BJ (cell line): ENCODE measurements around the gene ACSF2. TPM values are rescaled to one million over a fixed set of nuclear protein-coding genes. Genes with fewer than 3 reads are reported as not detected.

Source experiments
- CTCF ChIA-PET: fragments of 350-600 bp; formaldehyde crosslinking; extraction: SDS; loops from one replicate; lab custom pipeline; 2021; ENCODE audit warnings: antibody characterized with exemption, inconsistent platforms; lab: Yijun Ruan, JAX
- POLR2A ChIA-PET: fragments of 300-600 bp; sonication (Branson Sonifier 250); formaldehyde crosslinking; extraction: SDS; loops from one replicate; lab custom pipeline; 2021; ENCODE audit warnings: antibody characterized with exemption; lab: Charles Lee
- DNase-seq: peaks from one replicate; pipeline ENCODE4 v3.0.0-alpha.2; 2011; ENCODE audit warnings: low read depth
- H3K27me3 ChIP-seq: 2 replicates; pipeline ENCODE4 v1.6.0; 2011; ENCODE audit warnings: low read length; ENCODE audit not compliant: control insufficient read depth, insufficient read depth
- H3K36me3 ChIP-seq: 2 replicates; pipeline ENCODE4 v1.5.1; 2011; ENCODE audit warnings: low read length; ENCODE audit not compliant: control insufficient read depth, insufficient read depth
- H3K4me3 ChIP-seq: 2 replicates; pipeline ENCODE4 v1.5.1; 2011; ENCODE audit warnings: low read depth, mild to moderate bottlenecking, control low read depth, low read length
- CTCF ChIP-seq: IDR thresholded peaks from 2 replicates; pipeline ENCODE4 v1.5.1; 2011; ENCODE audit warnings: low read depth, mild to moderate bottlenecking, control low read depth, inconsistent platforms, low read length, moderate library complexity; ENCODE audit not compliant: insufficient read depth
- polyA plus RNA-seq: library from polyadenylated mRNA; depleted of rRNA; stranded (reverse); fragments of >200 nt; gene quantifications from 2 replicates; pipeline ENCODE4 v1.2.3, GENCODE V29; 2011; rRNA removed
- small RNA-seq: library from RNA; depleted of rRNA; stranded (forward); fragments of <200 nt; gene quantifications from one replicate; pipeline ENCODE3, GENCODE V24; 2012; ENCODE audit warnings: low replicate concordance, low read depth; ENCODE audit not compliant: insufficient read length

The ACSF2 gene
- polyA plus RNA-seq, 1 experiment = 25.4 TPM

- no peaks in the 10 kb centered on the region for H3K36me3 ChIP-seq
- H3K27me3 ChIP-seq = peaks cover 4% of the 10 kb centered on the region
- CTCF ChIA-PET = no interaction called here
- H3K4me3 ChIP-seq = no peak overlapping the region
- no peak for TF ChIP-seq CTCF
- POLR2A ChIA-PET = no interaction called here
- DNase-seq = no peak
Measured at GRCh38 chr17:50521514-50521913, 95.5 kb downstream of the ACSF2 start.

GRCh38 chr17:50522766-50523165 is 96.7 kb downstream of the ACSF2 start:
- CTCF ChIA-PET = interaction anchor here (0.6 to 1.1 kb wide), 2 partner anchors 8 to 179 kb away, joined by 3 read pairs; no protein-coding TSS in a partner anchor
- no peak for DNase-seq

GRCh38 chr17:50523208-50523607 is 97.2 kb downstream of the ACSF2 start:
- ChIA-PET CTCF (interaction anchor here (0.6 to 1.1 kb wide), 2 partner anchors 8 to 178 kb away, joined by 3 read pairs; no protein-coding TSS in a partner anchor), POLR2A (no interaction called here)
- no peak for DNase-seq
- Histone ChIP-seq H3K4me3 (no peak overlapping the region), H3K36me3 (no peaks in the 10 kb centered on the region), H3K27me3 (peaks cover 8% of the 10 kb centered on the region)
- TF ChIP-seq CTCF = no peak

More at GRCh38 chr17:50522766-50523165, 96.7 kb downstream of the ACSF2 start:
- Histone ChIP-seq H3K36me3 (no peaks in the 10 kb centered on the region), H3K27me3 (peaks cover 4% of the 10 kb centered on the region), H3K4me3 (no peak overlapping the region)
- no peak for TF ChIP-seq CTCF
- POLR2A ChIA-PET = no interaction called here

Small RNAs within 50 kb of the gene (small RNA-seq; reads per million reads assigned to genes)
- not detected for gene RF00019

Other genes starting within 250 kb of the ACSF2 start
- gene COL1A1, start 224.6 kb upstream of the ACSF2 start, polyA plus RNA-seq = 1,679 and 2,161 TPM in 2 replicates
- gene TMEM92, start 151.8 kb upstream of the ACSF2 start, polyA plus RNA-seq = 0.58 and 0.67 TPM in 2 replicates
- 15.4 and 25.0 TPM in 2 replicates for gene XYLT2, start 80.1 kb upstream of the ACSF2 start, polyA plus RNA-seq
- 115 and 142 TPM in 2 replicates for gene MRPL27, start 53.0 kb upstream of the ACSF2 start, polyA plus RNA-seq
- 5.3 and 5.9 TPM in 2 replicates for gene EME1, start 53.0 kb upstream of the ACSF2 start, polyA plus RNA-seq
- gene LRRC59, start 28.7 kb upstream of the ACSF2 start, polyA plus RNA-seq = 110 and 119 TPM in 2 replicates
- gene CHAD, start 42.7 kb downstream of the ACSF2 start, polyA plus RNA-seq = not detected in 2 replicates
- gene RSAD1, start 52.6 kb downstream of the ACSF2 start, polyA plus RNA-seq = 17.5 and 22.6 TPM in 2 replicates
- 0.54 and 0.67 TPM in 2 replicates for gene MYCBPAP, start 82.2 kb downstream of the ACSF2 start, polyA plus RNA-seq
- not detected in 2 replicates for gene EPN3, start 106.5 kb downstream of the ACSF2 start, polyA plus RNA-seq
- gene SPATA20, start 121.0 kb downstream of the ACSF2 start, polyA plus RNA-seq = 27.7 and 46.4 TPM in 2 replicates
- gene CACNA1G, start 134.5 kb downstream of the ACSF2 start, polyA plus RNA-seq = 0.01 and 0.02 TPM in 2 replicates
- 37.2 and 56.4 TPM in 2 replicates for gene ABCC3, start 208.7 kb downstream of the ACSF2 start, polyA plus RNA-seq